GM12892 (cell line): ENCODE results near the gene PEAR1.

Source experiments
- POLR2A ChIP-seq: IDR thresholded peaks from 2 replicates; pipeline ENCODE4 v1.6.1; 2011; ENCODE audit warnings: low read depth, low read length, control low read depth
- POLR2AphosphoS5 ChIP-seq: IDR thresholded peaks from 2 replicates; pipeline ENCODE4 v1.6.1; 2011; ENCODE audit warnings: low read depth, low read length, control low read depth
- TAF1 ChIP-seq: IDR thresholded peaks from 2 replicates; pipeline ENCODE4 v1.6.1; 2011; ENCODE audit warnings: low read depth, mild to moderate bottlenecking, control low read depth, low read length, borderline replicate concordance

- TF ChIP-seq TAF1 (no peak), POLR2A (no peak), POLR2AphosphoS5 (no peak)
These were observed 50.2 kb downstream of the PEAR1 start for GRCh38 chr1:156943756-156944155.
